HL-60 (cell line): Measurements from ENCODE around the gene FBLIM1.

Source experiments
- DNase-seq, 2 experiments: peaks; one replicate each; pipeline ENCODE4 v3.0.0-alpha.2; 2010 to 2020; ENCODE audit warnings: low read depth in 1 of 2, low spot score in 1 of 2
- H3K27ac ChIP-seq: fragments of 250-450 bp; sonication (Bioruptor Pico); replicated peaks from 2 replicates; pipeline ENCODE4 v1.5.1; 2020; ENCODE audit warnings: mild to moderate bottlenecking, moderate library complexity
- H3K27me3 ChIP-seq: fragments of 250-450 bp; sonication (Bioruptor Pico); 2 replicates; pipeline ENCODE4 v1.5.1; 2021; ENCODE audit warnings: mild to moderate bottlenecking, moderate library complexity; ENCODE audit not compliant: insufficient read depth, poor library complexity, severe bottlenecking
- H3K4me3 ChIP-seq: replicated peaks from 2 replicates; pipeline ENCODE4 v1.5.1; 2011; ENCODE audit warnings: mild to moderate bottlenecking, control low read depth, low read length; ENCODE audit not compliant: insufficient read depth
- GABPA ChIP-seq: IDR thresholded peaks from 2 replicates; pipeline ENCODE4 v1.6.1; 2012; ENCODE audit warnings: low read depth
- POLR2AphosphoS5 ChIP-seq: IDR thresholded peaks from 2 replicates; pipeline ENCODE4 v1.6.1; 2012; ENCODE audit warnings: low read depth
- SPI1 ChIP-seq: IDR thresholded peaks from 2 replicates; pipeline ENCODE4 v1.6.1; 2012; ENCODE audit warnings: low read depth, mild to moderate bottlenecking, borderline replicate concordance
- TF ChIP-seq, protein P1 (sequence below): IDR thresholded peaks from one replicate; pipeline ENCODE4 v1.5.1; 2011; ENCODE audit warnings: low read length, control low read depth, inconsistent platforms; ENCODE audit not compliant: insufficient read depth
- TF ChIP-seq, protein P2 (sequence below): IDR thresholded peaks from 2 replicates; pipeline ENCODE4 v1.6.1; 2012; ENCODE audit warnings: low read depth; ENCODE audit not compliant: insufficient replicate concordance

FBLIM1 gene

DNA sequence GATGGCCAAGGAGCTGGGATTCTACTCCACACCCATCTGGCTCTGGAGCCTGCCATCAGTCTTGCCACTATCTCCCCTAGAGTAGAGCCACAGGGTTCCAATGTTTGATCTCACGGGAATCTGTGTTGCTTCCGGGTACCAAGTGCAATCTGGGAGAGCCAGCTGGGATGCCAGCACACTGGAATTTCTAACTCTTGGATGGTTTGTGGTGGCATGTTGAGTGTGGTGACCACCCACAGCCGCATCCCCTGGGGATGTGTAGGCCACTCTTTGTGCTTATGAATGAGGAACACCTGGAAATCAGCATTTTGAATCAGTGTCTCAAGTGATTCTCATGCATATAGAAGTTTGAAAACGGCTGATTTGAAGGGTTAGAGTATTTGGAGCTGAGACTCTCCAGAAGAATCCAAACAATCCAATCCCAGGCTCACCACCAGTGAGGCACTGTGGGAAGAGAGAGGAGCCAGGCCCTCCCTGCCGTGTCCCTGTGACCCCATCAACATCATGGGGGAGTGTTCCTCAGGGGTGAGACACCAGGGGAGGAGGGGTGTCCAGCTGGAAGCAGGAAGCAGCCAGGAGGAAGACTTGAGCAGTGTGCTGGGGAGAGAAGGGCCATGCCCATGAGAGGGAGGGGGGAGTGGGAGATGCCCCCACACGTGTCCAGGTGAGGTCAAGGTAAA, 13.4 kb downstream of the FBLIM1 start:
- no peak for DNase-seq
- H3K27me3 ChIP-seq, result no peaks in the 10 kb centered on the region

DNA sequence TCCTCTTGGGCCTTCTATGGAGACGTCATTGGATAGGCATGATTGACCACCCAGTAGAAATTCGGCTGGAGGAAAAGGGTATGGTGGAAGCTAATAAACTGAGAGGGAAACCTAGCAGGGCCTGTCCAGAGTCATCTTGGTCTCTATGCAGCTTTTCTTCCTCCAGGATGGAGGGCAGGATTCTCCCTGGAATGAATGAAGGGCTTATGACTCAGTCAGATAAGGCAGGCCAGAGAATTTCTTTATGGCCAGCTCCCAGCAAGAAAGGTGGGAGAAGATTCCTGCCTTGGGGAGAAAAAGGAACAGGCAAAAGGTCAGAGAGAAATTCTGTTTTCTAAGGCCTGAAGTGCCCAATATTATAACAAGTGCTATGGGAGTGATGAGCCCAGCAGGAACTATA, 17.1 kb downstream of the FBLIM1 start:
- no peak for DNase-seq
- Histone ChIP-seq H3K4me3 (no peak overlapping the region), H3K27ac (no peak overlapping the region), H3K27me3 (peaks cover 3% of the 10 kb centered on the region)
- TF ChIP-seq POLR2AphosphoS5, result no peak
- TF ChIP-seq GABPA, result no peak
- no peak for TF ChIP-seq SPI1
- TF ChIP-seq, protein P1, sequence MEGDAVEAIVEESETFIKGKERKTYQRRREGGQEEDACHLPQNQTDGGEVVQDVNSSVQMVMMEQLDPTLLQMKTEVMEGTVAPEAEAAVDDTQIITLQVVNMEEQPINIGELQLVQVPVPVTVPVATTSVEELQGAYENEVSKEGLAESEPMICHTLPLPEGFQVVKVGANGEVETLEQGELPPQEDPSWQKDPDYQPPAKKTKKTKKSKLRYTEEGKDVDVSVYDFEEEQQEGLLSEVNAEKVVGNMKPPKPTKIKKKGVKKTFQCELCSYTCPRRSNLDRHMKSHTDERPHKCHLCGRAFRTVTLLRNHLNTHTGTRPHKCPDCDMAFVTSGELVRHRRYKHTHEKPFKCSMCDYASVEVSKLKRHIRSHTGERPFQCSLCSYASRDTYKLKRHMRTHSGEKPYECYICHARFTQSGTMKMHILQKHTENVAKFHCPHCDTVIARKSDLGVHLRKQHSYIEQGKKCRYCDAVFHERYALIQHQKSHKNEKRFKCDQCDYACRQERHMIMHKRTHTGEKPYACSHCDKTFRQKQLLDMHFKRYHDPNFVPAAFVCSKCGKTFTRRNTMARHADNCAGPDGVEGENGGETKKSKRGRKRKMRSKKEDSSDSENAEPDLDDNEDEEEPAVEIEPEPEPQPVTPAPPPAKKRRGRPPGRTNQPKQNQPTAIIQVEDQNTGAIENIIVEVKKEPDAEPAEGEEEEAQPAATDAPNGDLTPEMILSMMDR, result no peak
- TF ChIP-seq, protein P2, sequence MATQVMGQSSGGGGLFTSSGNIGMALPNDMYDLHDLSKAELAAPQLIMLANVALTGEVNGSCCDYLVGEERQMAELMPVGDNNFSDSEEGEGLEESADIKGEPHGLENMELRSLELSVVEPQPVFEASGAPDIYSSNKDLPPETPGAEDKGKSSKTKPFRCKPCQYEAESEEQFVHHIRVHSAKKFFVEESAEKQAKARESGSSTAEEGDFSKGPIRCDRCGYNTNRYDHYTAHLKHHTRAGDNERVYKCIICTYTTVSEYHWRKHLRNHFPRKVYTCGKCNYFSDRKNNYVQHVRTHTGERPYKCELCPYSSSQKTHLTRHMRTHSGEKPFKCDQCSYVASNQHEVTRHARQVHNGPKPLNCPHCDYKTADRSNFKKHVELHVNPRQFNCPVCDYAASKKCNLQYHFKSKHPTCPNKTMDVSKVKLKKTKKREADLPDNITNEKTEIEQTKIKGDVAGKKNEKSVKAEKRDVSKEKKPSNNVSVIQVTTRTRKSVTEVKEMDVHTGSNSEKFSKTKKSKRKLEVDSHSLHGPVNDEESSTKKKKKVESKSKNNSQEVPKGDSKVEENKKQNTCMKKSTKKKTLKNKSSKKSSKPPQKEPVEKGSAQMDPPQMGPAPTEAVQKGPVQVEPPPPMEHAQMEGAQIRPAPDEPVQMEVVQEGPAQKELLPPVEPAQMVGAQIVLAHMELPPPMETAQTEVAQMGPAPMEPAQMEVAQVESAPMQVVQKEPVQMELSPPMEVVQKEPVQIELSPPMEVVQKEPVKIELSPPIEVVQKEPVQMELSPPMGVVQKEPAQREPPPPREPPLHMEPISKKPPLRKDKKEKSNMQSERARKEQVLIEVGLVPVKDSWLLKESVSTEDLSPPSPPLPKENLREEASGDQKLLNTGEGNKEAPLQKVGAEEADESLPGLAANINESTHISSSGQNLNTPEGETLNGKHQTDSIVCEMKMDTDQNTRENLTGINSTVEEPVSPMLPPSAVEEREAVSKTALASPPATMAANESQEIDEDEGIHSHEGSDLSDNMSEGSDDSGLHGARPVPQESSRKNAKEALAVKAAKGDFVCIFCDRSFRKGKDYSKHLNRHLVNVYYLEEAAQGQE, result no peak

More for the DNA sequence above, 13.4 kb downstream of the FBLIM1 start:
- Histone ChIP-seq H3K4me3 (no peak overlapping the region), H3K27ac (no peak overlapping the region)
- TF ChIP-seq GABPA, result no peak
- no peak for TF ChIP-seq POLR2AphosphoS5
- TF ChIP-seq, protein P2, result no peak
- TF ChIP-seq, protein P1, result no peak

DNA sequence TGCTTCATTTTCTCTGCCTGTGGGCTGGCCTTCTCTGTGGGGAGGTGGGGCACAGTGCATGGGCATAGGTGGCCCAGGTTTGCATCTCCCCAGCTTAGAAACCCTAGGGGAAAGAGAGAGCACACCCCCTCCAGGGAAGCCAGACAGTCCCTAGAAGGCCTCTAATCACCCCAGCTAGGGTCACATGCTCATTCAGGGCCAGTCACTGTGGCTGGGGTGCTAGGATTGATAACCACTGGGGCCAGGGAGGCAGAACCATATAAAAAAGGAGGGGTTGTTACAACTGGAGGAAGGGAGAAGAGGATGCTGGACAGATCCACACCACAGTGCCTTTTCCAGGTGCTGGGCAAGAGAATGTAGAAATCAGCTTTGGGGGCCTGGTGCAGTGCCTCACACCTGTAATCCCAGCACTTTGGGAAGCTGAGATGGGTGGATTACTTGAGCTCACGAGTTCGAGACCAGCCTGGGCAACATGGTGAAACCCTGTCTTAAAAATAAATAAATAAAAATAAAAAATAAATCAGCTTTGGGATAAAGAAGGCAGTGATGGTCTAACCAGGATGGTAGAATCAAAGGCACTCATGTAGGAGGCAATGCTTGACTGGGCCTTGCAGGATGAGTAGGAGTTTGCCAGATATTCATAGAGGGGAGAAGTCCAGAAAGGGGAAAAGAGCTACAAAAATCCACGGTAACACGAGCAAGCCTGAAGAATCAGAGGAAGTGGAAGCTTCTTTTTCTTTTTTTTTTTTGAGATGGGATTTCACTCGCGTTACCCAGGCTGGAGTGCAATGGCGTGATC, 19.5 kb downstream of the FBLIM1 start:
- Histone ChIP-seq H3K27me3 (peaks cover 3% of the 10 kb centered on the region), H3K4me3 (no peak overlapping the region), H3K27ac (no peak overlapping the region)
- DNase-seq, result no peak
- TF ChIP-seq POLR2AphosphoS5 (no peak), GABPA (no peak)
- TF ChIP-seq, protein P2, result no peak
